ENCODE measurements around the gene FBLN1. TPM values are rescaled to one million over a fixed set of nuclear protein-coding genes. Genes with fewer than 3 reads are reported as not detected.
A peak's percentile ranks its signal among the peaks of the same experiment; 100 is the strongest.

Gene FBLN1
- total and polyA plus RNA-seq, 2 of the 8 experiments (the other 6 are each of a cell fraction or from before 2014, with no cell fraction given) = 159 to 168 TPM

GRCh38 chr22:45631841-45632238, 129.2 kb downstream of the FBLN1 start:
- H3K23ac ChIP-seq (ENCODE audit: insufficient read length) = no peak overlapping the region
- H3K4me1 ChIP-seq (replicated peaks in 1 of 4; ENCODE audit: control insufficient read depth in 3 of 4, insufficient read depth in 4 of 4, low read length in 3 of 4) = peaks cover 22 to 31% (median 28%) of the 10 kb centered on the region in 4 experiments
- no peak overlapping the region for H3K27ac ChIP-seq (ENCODE audit: low read depth, low read length)
- no peaks in the 10 kb centered on the region for H4K20me1 ChIP-seq (replicated peaks in 1 of 2; ENCODE audit: control insufficient read depth in 1 of 2, insufficient read depth in 2 of 2, low read length in 2 of 2)
- DNase-seq (ENCODE audit: low read depth in 1 of 2, low spot score in 2 of 2) (no peak), FAIRE-seq (no peak)
- H3K36me3 ChIP-seq (ENCODE audit: control insufficient read depth in 2 of 4, insufficient read depth in 4 of 4, low read length in 3 of 4) = no peaks in the 10 kb centered on the region
- 0 out of 2 replicates have a peak overlapping the region, but pooled peaks have one; percentile 61 for H2BK20ac ChIP-seq (ENCODE audit: low read length)
- no peak overlapping the region for H2BK120ac ChIP-seq (replicated peaks; ENCODE audit: low read depth, low read length)
- no peak overlapping the region for H3K56ac ChIP-seq (replicated peaks; ENCODE audit: insufficient read length, low read depth, low read length)
- H2AFZ ChIP-seq (ENCODE audit: low read length) = no peak overlapping the region
- POLR2A ChIA-PET (ENCODE audit: partially characterized antibody) = interaction anchor here (1.6 kb wide), 1 partner anchor 235 kb away, joined by 4 read pairs; no protein-coding TSS in a partner anchor
- H3K4ac ChIP-seq (replicated peaks; ENCODE audit: insufficient read length, low read depth, low read length) = no peak overlapping the region
- no peak overlapping the region for H4K5ac ChIP-seq (ENCODE audit: insufficient read length, low read depth, low read length)
- H2BK15ac ChIP-seq (ENCODE audit: low read length) = no peak overlapping the region
- H2BK12ac ChIP-seq (ENCODE audit: low read depth, low read length) = peak overlapping the region; percentile 72; the same call in 1 of the 2 replicates
- no peaks in the 10 kb centered on the region for H3K9me3 ChIP-seq (ENCODE audit: insufficient read depth in 2 of 2, low read depth in 1 of 2, low read length in 1 of 2)
- H3K79me1 ChIP-seq (ENCODE audit: low read depth, low read length) = no peaks in the 10 kb centered on the region
- H3K27me3 ChIP-seq (replicated peaks in 1 of 4; ENCODE audit: control insufficient read depth in 3 of 4, extremely low read depth in 1 of 4, insufficient read depth in 3 of 4, low read length in 3 of 4) = no peaks in the 10 kb centered on the region; a peak in 3 of 7 replicates
- CTCF ChIA-PET (ENCODE audit: partially characterized antibody) = interaction anchor here (0.6 to 3.6 kb wide), 2 partner anchors 13 to 14 kb away, joined by 3 to 12 read pairs; no protein-coding TSS in a partner anchor
- H3K14ac ChIP-seq (ENCODE audit: insufficient read length) = no peak overlapping the region
- H3K4me3 ChIP-seq (ENCODE audit: extremely low read depth in 1 of 4, insufficient read depth in 2 of 4, low read depth in 3 of 4, low read length in 4 of 4) = no peak overlapping the region
- no peak overlapping the region for H3K9ac ChIP-seq (replicated peaks in 1 of 4; ENCODE audit: extremely low read depth in 1 of 4, low read depth in 3 of 4, low read length in 3 of 4)
- H2BK5ac ChIP-seq (ENCODE audit: low read depth, low read length) = no peak overlapping the region
- H4K8ac ChIP-seq (ENCODE audit: extremely low read depth, insufficient read depth, low read length) = no peak overlapping the region
- H4K91ac ChIP-seq (replicated peaks; ENCODE audit: insufficient read length, low read length) = peak overlapping the region; percentile 29
- H3K4me2 ChIP-seq (ENCODE audit: insufficient read depth in 1 of 2, low read depth in 2 of 2, low read length in 2 of 2) = peak overlapping the region in 1 of 2 experiments; percentile 24; a peak in 1 of 4 replicates
- no peaks in the 10 kb centered on the region for H3K79me2 ChIP-seq (ENCODE audit: control insufficient read depth in 1 of 2, insufficient read depth in 2 of 2, low read length in 2 of 2)
- H2AK5ac ChIP-seq (ENCODE audit: low read depth, low read length) = no peak overlapping the region
- 92% methylated on average over 7 of the region's 7 CpGs; no CpG with 5 or more reads in 1 of the 2 experiments for WGBS, 2 experiments (ENCODE audit: extremely low coverage in 1 of 2, insufficient coverage in 1 of 2, insufficient read length in 1 of 2, insufficient replicate concordance in 2 of 2, low coverage in 1 of 2, low lambda C conversion rate in 2 of 2, missing lambda C conversion rate in 1 of 2)
- no peak overlapping the region for H3K18ac ChIP-seq (ENCODE audit: extremely low read depth, low read length)
- H3K23me2 ChIP-seq (ENCODE audit: low read depth, low read length) = no peaks in the 10 kb centered on the region
- TF ChIP-seq CEBPB (IDR thresholded peaks at IDR 0.05; ENCODE audit: low read depth, low read length) = no peak
- TF ChIP-seq KDM1A (IDR thresholded peaks at IDR 0.05; ENCODE audit: borderline replicate concordance, low read length) = no peak
- no peak for TF ChIP-seq SAP30 (IDR thresholded peaks at IDR 0.05; ENCODE audit: insufficient read depth, insufficient replicate concordance, low read length)
- no peak for TF ChIP-seq HDAC2 (IDR thresholded peaks at IDR 0.05; ENCODE audit: borderline replicate concordance in 1 of 2, low read depth in 2 of 2, low read length in 2 of 2)

Data from H1 (cell line).